OCI-LY3 (cell line): ENCODE results near the gene CYP2C18.
"Not testable (repeated sequence)": the region's sequence is repeated elsewhere in the genome, so short reads cannot be mapped to it uniquely, and the experiment has no call there.

Experiments
- H2AFZ ChIP-seq: fragments of 200-600, 300-600 bp; shearing (Covaris generic); 2 replicates; pipeline ENCODE4 v1.6.0; 2014; ENCODE audit warnings: antibody characterized with exemption, low read depth, low read length
- H3K27ac ChIP-seq: fragments of 200-600, 300-600 bp; sonication (generic); 2 replicates; pipeline ENCODE4 v1.5.1; 2014; ENCODE audit warnings: mild to moderate bottlenecking, low read length, moderate library complexity, mixed read lengths
- H3K27me3 ChIP-seq: fragments of 200-600, 300-600 bp; sonication (generic); 2 replicates; pipeline ENCODE4 v1.6.1; 2014; ENCODE audit warnings: low read depth, low read length, mixed read lengths
- H3K36me3 ChIP-seq: fragments of 200-600, 300-600 bp; sonication (generic); replicated peaks from 2 replicates; pipeline ENCODE3; 2014; ENCODE audit warnings: low read depth, low read length, mixed read lengths
- H3K4me1 ChIP-seq: fragments of 300-600, 200-600 bp; sonication (generic); 2 replicates; pipeline ENCODE4 v1.6.1; 2014; ENCODE audit warnings: low read length, mixed read lengths
- H3K4me2 ChIP-seq: fragments of 200-600, 300-600 bp; sonication (generic); 2 replicates; pipeline ENCODE4 v1.6.1; 2014; ENCODE audit warnings: low read length, mixed read lengths
- H3K4me3 ChIP-seq: fragments of 300-600, 200-600 bp; sonication (generic); 2 replicates; pipeline ENCODE4 v1.5.1; 2014; ENCODE audit warnings: antibody characterized with exemption, mild to moderate bottlenecking, low read length, moderate library complexity
- H3K79me2 ChIP-seq: fragments of 300-600, 200-600 bp; shearing (Covaris generic); 2 replicates; pipeline ENCODE4 v1.6.1; 2014; ENCODE audit warnings: mild to moderate bottlenecking, low read length, mixed read lengths
- H3K9ac ChIP-seq: fragments of 300-600, 200-600 bp; shearing (Covaris generic); 2 replicates; pipeline ENCODE4 v1.6.0; 2014; ENCODE audit warnings: mild to moderate bottlenecking, low read length, moderate library complexity
- H3K9me3 ChIP-seq: fragments of 200-600, 300-600 bp; shearing (Covaris generic); 2 replicates; pipeline ENCODE4 v1.6.1; 2014; ENCODE audit warnings: low read length, mixed read lengths; ENCODE audit not compliant: insufficient read depth
- H4K20me1 ChIP-seq: fragments of 200-600, 300-600 bp; sonication (generic); 2 replicates; pipeline ENCODE4 v1.6.1; 2016; ENCODE audit warnings: low read length, mixed read lengths; ENCODE audit not compliant: insufficient read depth
- EZH2phosphoT487 ChIP-seq: fragments of 200-600 bp; shearing (Covaris generic); IDR thresholded peaks from 2 replicates; pipeline ENCODE4 v1.6.1; 2018; ENCODE audit warnings: antibody characterized with exemption, mixed run types, low read depth
- TF ChIP-seq, protein P1 (sequence below): fragments of 200-600, 300-600 bp; sonication (generic); IDR thresholded peaks from 2 replicates; pipeline ENCODE4 v1.5.1; 2014; ENCODE audit warnings: antibody characterized with exemption, low read length, low read depth

The CYP2C18 gene

DNA sequence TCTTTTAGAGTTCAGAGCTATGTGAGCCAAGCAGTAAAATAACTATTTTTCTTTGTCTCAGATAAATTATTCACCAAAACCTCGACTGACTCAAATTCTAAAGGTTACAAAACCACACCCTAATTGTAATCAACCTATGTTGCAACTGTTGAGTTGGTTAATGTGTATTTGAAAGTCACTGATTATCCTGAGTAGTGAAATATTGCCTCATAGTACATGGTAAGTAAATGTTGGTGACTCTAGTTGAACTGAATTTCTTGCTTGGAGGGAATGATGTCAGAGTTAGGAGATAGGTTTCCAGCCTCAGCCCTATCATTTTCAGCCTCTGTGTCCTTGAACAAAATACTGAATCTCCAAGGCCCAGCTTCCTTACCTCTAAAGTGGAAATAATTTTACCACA is 3.0 kb upstream of the CYP2C18 start:
- no peaks in the 10 kb centered on the region for H4K20me1 ChIP-seq
- no peak for TF ChIP-seq EZH2phosphoT487
- TF ChIP-seq, protein P1, sequence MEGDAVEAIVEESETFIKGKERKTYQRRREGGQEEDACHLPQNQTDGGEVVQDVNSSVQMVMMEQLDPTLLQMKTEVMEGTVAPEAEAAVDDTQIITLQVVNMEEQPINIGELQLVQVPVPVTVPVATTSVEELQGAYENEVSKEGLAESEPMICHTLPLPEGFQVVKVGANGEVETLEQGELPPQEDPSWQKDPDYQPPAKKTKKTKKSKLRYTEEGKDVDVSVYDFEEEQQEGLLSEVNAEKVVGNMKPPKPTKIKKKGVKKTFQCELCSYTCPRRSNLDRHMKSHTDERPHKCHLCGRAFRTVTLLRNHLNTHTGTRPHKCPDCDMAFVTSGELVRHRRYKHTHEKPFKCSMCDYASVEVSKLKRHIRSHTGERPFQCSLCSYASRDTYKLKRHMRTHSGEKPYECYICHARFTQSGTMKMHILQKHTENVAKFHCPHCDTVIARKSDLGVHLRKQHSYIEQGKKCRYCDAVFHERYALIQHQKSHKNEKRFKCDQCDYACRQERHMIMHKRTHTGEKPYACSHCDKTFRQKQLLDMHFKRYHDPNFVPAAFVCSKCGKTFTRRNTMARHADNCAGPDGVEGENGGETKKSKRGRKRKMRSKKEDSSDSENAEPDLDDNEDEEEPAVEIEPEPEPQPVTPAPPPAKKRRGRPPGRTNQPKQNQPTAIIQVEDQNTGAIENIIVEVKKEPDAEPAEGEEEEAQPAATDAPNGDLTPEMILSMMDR = no peak
- H3K4me1 ChIP-seq = no peaks in the 10 kb centered on the region
- H3K9me3 ChIP-seq = no peaks in the 10 kb centered on the region
- H3K27me3 ChIP-seq = no peaks in the 10 kb centered on the region
- H2AFZ ChIP-seq = no peak overlapping the region
- no peak overlapping the region for H3K4me2 ChIP-seq
- no peaks in the 10 kb centered on the region for H3K36me3 ChIP-seq
- no peak overlapping the region for H3K4me3 ChIP-seq
- H3K27ac ChIP-seq = no peak overlapping the region
- H3K9ac ChIP-seq = no peak overlapping the region
- no peaks in the 10 kb centered on the region for H3K79me2 ChIP-seq

DNA sequence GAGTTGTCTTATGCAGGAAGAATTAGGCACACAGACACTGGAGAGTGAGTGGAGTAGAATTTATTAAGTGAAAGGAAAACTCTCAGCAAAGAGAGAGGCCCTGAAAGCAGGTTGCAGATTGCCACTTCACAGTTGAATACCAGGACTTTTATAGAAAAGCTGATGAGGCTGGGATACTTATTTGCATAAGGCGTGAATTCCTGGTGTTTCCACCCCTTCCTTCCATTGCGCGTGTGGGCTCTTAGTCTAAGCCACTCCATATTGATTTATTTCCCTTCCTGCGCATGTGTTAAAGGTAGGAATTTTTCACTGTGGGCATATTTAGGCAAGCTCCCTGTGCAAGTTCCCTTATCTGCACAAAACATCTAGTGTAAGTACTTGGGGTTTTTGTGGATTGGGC is 893 bp upstream of the CYP2C18 start:
- not testable (repeated sequence) for H3K4me2 ChIP-seq, H3K4me3 ChIP-seq, H3K4me1 ChIP-seq, H2AFZ ChIP-seq, H3K27me3 ChIP-seq, H4K20me1 ChIP-seq, H3K79me2 ChIP-seq, H3K9ac ChIP-seq, H3K9me3 ChIP-seq, H3K36me3 ChIP-seq, H3K27ac ChIP-seq

DNA sequence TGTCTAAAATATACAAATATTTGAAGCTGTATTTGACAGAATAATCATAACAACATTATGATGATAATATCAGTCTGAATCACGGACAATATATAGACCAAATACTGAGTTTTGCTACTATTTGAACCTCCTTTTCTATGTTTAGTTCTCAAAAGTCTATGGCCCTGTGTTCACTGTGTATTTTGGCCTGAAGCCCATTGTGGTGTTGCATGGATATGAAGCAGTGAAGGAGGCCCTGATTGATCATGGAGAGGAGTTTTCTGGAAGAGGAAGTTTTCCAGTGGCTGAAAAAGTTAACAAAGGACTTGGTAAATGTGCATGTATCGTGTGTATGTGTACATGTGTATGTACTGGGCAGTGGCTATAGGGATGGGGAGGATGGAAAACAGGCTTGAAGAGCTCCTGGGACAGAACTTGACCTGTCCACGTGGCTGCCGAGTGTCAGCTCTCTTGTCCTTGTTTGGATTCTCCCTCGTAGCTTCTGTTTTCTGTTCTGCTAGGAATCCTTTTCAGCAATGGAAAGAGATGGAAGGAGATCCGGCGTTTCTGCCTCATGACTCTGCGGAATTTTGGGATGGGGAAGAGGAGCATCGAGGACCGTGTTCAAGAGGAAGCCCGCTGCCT is 4.2 kb downstream of the CYP2C18 start:
- Histone ChIP-seq H3K4me1 (no peaks in the 10 kb centered on the region), H3K79me2 (no peaks in the 10 kb centered on the region), H3K27ac (no peak overlapping the region), H3K9ac (no peak overlapping the region), H2AFZ (no peak overlapping the region), H3K27me3 (no peaks in the 10 kb centered on the region), H3K4me3 (no peak overlapping the region), H3K36me3 (no peaks in the 10 kb centered on the region), H4K20me1 (no peaks in the 10 kb centered on the region), H3K9me3 (no peaks in the 10 kb centered on the region), H3K4me2 (no peak overlapping the region)
- TF ChIP-seq EZH2phosphoT487 = no peak
- TF ChIP-seq, protein P1 = no peak

DNA sequence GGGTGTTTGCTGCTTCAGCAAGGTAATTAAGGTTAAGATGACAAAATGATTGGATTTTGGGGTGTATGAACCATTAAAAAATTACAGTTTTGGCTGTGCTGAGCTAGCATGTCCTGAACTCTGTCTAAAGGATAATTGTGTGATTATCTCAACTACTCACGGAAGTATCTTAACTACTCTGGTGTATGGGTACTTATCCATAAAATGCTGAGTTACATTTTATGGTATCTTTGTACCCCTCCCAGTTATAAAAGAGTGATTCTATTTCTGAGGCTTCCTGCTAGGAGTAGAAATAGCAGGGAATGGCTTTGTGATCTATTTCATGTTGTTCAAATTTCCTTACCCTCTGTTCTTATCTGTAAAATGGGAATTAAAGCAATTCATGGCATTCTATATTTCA is 22.6 kb downstream of the CYP2C18 start:
- Histone ChIP-seq H3K9ac (no peak overlapping the region), H3K36me3 (no peaks in the 10 kb centered on the region), H2AFZ (no peak overlapping the region), H3K4me1 (no peaks in the 10 kb centered on the region), H4K20me1 (no peaks in the 10 kb centered on the region), H3K4me3 (no peak overlapping the region), H3K27ac (no peak overlapping the region), H3K9me3 (no peaks in the 10 kb centered on the region), H3K27me3 (no peaks in the 10 kb centered on the region), H3K79me2 (no peaks in the 10 kb centered on the region), H3K4me2 (no peak overlapping the region)
- TF ChIP-seq, protein P1 = no peak
- no peak for TF ChIP-seq EZH2phosphoT487
